ENCODE results near the gene SHISA7.

SHISA7 gene

DNA sequence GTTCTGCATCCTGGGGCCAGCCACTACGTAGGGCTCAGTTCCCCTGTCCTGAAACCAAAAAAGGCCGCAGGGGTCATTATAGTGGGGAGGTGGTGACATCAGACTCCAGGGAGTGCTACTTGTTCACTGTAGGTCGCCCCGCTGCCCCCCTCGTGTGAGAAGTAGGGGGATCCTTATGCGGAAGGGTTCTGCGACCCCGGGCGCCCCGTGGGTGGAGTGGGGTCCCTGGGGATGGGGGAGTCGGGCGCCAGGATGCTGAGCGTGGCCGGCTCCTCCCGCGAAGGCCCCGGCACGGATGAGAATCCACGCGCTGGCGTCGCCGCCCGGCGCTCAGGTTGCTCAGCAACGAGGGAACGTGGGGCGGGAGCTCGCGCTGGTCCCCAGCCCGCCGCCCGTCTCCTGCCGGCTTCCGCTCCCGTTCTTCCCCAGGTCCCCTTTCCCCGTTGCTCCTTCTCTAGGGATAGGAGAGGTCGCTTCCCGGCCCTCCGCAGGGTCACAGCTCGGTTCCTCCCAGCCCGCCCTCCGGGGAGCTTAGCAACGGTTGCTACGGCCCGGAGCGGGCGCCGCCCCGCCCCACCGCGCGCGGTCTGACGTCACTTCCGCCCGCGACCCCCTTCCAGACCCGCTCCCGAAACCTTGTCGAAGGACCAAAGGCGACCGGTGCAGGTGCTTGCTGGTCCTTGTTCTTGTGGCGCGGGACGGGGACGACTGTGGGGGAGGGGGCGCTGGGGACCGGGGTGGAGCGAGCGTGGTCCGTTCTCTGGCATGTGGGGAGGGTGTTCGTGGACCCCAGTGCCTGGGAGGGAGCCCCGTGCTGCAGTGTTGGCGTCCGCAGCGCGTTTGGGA, 41.7 kb upstream of the SHISA7 start, which contains the start of gene NAT14:
TSS of gene NAT14 (plus strand) at position 596 of the 846 bp plus-strand sequence. CDS start 521 bp downstream, outside the sequence.
- DNase-seq (ENCODE audit: insufficient read length, low spot score) (peak; percentile 98), FAIRE-seq (no peak)
- TF ChIP-seq, protein P1, sequence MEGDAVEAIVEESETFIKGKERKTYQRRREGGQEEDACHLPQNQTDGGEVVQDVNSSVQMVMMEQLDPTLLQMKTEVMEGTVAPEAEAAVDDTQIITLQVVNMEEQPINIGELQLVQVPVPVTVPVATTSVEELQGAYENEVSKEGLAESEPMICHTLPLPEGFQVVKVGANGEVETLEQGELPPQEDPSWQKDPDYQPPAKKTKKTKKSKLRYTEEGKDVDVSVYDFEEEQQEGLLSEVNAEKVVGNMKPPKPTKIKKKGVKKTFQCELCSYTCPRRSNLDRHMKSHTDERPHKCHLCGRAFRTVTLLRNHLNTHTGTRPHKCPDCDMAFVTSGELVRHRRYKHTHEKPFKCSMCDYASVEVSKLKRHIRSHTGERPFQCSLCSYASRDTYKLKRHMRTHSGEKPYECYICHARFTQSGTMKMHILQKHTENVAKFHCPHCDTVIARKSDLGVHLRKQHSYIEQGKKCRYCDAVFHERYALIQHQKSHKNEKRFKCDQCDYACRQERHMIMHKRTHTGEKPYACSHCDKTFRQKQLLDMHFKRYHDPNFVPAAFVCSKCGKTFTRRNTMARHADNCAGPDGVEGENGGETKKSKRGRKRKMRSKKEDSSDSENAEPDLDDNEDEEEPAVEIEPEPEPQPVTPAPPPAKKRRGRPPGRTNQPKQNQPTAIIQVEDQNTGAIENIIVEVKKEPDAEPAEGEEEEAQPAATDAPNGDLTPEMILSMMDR (IDR thresholded peaks at IDR 0.05; ENCODE audit: insufficient read depth, missing control alignments): no peak

DNA sequence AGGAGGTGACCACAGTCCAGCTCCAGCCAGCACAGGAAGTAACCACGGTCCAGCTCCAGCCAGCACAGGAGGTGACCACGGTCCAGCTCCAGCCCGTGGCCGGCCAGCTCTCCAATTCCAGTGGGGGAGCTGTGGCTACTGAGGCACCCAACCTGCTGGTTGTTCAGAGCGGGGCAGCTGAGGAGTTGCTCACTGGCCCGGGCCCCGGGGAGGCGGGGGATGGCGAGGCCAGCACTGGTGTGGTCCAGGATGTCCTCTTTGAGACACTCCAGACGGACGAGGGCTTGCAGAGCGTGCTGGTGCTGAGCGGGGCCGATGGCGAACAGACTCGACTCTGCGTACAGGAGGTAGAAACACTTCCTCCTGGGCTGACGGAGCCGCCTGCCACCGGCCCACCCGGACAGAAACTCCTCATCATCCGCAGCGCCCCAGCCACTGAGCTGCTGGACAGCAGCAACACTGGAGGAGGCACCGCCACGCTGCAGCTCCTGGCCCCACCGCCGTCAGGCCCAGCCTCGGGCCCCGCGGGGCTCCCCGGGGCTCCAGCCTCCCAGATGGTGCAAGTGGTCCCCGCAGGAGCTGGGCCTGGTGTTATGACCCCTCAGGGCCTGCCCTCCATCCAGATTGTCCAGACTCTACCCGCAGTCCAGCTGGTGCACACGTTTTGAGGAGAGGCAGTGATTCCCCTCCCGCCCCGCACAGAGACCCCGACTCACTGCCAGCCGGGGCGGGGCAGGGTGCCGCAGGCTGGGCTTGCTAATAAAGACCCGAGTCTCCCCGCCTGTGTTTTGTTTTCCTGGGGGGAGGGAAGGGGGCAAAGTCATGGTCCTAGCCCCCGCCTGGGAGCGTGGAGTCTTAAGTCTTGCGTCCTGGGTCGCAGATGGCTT, 40.8 kb upstream of the SHISA7 start:
- no peak for DNase-seq (ENCODE audit: insufficient read length, low spot score)
- TF ChIP-seq, protein P1 (IDR thresholded peaks at IDR 0.05; ENCODE audit: insufficient read depth, missing control alignments): no peak
- FAIRE-seq: no peak

DNA sequence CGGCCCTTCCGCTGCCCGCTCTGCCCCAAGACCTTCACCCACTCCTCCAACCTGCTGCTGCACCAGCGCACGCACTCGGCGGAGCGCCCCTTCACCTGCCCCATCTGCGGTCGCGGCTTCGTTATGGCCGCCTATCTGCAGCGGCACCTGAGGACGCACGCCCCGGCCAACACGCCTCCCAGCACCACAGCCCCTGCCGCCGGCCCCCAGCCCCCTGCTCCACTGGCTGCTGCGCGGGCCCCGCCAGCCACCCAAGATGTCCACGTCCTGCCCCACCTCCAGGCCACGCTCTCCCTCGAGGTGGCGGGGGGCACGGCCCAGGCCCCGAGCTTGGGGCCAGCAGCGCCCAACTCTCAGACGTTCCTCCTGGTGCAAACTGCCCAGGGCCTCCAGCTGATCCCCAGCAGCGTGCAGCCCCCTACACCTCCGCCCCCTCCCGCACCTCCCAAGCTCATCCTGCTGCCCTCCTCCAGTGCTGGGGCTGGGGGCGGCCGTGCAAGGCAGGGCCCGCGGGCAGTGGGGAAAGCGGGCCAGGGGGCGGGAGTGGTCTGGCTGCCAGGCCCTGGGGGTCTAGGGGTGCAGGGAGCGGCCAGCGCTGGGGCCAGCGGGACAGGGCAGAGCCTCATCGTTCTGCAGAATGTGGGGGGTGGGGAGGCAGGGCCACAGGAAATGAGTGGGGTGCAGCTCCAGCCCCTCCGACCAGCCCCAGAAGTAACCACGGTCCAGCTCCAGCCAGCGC, 40.0 kb upstream of the SHISA7 start:
- FAIRE-seq: no peak
- TF ChIP-seq, protein P1 (IDR thresholded peaks at IDR 0.05; ENCODE audit: insufficient read depth, missing control alignments): no peak
- DNase-seq (ENCODE audit: insufficient read length, low spot score): no peak

DNA sequence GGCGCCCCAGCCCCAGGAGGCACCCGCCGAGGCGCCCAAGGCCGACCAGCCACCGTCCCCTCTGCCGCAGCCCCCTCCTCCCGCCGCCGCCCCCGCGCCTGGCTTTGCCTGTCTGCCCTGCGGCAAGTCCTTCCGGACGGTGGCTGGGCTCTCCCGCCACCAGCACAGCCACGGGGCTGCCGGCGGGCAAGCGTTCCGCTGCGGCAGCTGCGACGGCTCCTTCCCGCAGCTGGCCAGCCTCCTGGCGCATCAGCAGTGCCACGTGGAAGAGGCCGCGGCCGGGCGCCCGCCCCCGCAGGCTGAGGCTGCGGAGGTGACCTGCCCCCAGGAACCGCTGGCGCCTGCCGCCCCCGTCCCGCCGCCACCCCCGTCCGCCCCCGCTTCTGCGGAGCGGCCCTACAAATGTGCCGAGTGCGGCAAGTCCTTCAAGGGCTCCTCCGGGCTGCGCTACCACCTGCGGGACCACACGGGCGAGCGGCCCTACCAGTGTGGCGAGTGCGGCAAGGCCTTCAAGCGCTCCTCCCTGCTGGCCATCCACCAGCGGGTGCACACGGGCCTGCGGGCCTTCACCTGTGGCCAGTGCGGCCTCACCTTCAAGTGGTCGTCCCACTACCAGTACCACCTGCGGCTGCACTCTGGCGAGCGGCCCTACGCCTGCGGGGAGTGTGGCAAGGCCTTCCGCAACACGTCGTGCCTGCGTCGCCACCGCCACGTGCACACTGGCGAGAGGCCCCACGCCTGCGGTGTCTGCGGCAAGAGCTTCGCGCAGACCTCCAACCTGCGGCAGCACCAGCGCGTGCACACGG, 39.3 kb upstream of the SHISA7 start:
- DNase-seq (ENCODE audit: insufficient read length, low spot score) (no peak), FAIRE-seq (no peak)
- TF ChIP-seq, protein P1 (IDR thresholded peaks at IDR 0.05; ENCODE audit: insufficient read depth, missing control alignments): no peak

DNA sequence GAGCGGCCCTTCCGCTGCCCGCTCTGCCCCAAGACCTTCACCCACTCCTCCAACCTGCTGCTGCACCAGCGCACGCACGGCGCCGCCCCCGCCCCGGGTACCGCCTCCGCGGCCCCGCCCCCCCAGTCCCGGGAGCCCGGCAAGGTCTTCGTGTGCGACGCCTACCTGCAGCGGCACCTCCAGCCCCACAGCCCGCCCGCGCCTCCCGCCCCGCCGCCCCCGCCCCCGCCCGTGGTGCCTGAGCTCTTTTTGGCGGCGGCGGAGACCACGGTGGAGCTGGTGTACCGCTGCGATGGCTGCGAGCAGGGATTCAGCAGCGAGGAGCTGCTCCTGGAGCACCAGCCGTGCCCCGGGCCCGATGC, 38.7 kb upstream of the SHISA7 start:
- no peak for DNase-seq (ENCODE audit: insufficient read length, low spot score)
- no peak for FAIRE-seq
- TF ChIP-seq, protein P1 (IDR thresholded peaks at IDR 0.05; ENCODE audit: insufficient read depth, missing control alignments): no peak

DNA sequence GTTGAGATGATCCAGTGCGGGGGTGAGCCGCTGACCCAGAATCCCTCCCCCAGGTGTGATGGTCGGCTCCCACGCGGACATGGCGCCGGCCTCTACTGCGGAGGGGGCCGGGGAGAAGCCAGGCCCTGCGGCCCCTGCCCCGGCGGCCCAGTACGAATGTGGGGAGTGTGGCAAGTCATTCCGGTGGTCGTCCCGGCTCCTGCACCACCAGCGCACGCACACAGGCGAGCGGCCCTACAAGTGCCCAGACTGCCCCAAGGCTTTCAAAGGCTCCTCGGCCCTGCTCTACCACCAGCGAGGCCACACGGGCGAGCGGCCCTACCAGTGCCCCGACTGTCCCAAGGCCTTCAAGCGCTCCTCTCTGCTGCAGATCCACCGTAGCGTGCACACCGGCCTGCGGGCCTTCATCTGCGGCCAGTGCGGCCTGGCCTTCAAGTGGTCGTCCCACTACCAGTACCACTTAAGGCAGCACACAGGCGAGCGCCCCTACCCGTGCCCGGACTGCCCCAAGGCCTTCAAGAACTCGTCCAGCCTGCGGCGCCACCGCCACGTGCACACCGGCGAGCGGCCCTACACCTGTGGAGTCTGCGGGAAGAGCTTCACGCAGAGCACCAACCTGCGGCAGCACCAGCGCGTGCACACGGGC, 38.2 kb upstream of the SHISA7 start:
- FAIRE-seq: no peak
- no peak for DNase-seq (ENCODE audit: insufficient read length, low spot score)
- TF ChIP-seq, protein P1 (IDR thresholded peaks at IDR 0.05; ENCODE audit: insufficient read depth, missing control alignments): no peak

All from D721Med (cell line).